Aorta (tissue), 5 donors: ENCODE measurements around the gene ZYX. TPM values are rescaled to one million over a fixed set of nuclear protein-coding genes. Genes with fewer than 3 reads are reported as not detected.
"Not testable (repeated sequence)": the region's sequence is repeated elsewhere in the genome, so short reads cannot be mapped to it uniquely, and the experiment has no call there.

Source experiments
- ATAC-seq: fragments of 200-7000 bp; cut with Tn5 transposase; one replicate; pipeline ENCODE4 v1.9.1; 2022; ENCODE audit warnings: moderate library complexity; ENCODE audit not compliant: low FRiP score
- DNase-seq, 2 donors: peaks; one replicate each; pipeline ENCODE4 v3.0.0-alpha.2; 2020
- H3K27ac ChIP-seq, 2 donors: one replicate each; pipeline ENCODE4 v1.5.1; 2013; ENCODE audit warnings: low read length in 2 of 2, mild to moderate bottlenecking in 2 of 2, moderate library complexity in 2 of 2, control low read depth in 1 of 2, inconsistent platforms in 1 of 2, low read depth in 1 of 2
- H3K27me3 ChIP-seq, 2 donors: one replicate each; pipeline ENCODE4 v1.6.1; 2013; ENCODE audit warnings: control low read depth in 1 of 2, low read length in 1 of 2, mild to moderate bottlenecking in 1 of 2, moderate library complexity in 1 of 2; ENCODE audit not compliant: insufficient read depth in 2 of 2, control insufficient read depth in 1 of 2
- H3K36me3 ChIP-seq, 2 donors: one replicate each; pipeline ENCODE4 v1.6.1; 2013; ENCODE audit warnings: control low read depth in 1 of 2, low read length in 1 of 2, mild to moderate bottlenecking in 1 of 2; ENCODE audit not compliant: insufficient read depth in 2 of 2, control insufficient read depth in 1 of 2
- H3K4me1 ChIP-seq, 2 donors: one replicate each; pipeline ENCODE4 v1.6.1; 2013; ENCODE audit warnings: low read length in 2 of 2, control low read depth in 1 of 2, mild to moderate bottlenecking in 1 of 2, moderate library complexity in 1 of 2; ENCODE audit not compliant: insufficient read depth in 2 of 2, control insufficient read depth in 1 of 2
- H3K4me3 ChIP-seq, 2 donors: one replicate each; pipeline ENCODE4 v1.5.1; 2013; ENCODE audit warnings: low read length in 2 of 2, control low read depth in 1 of 2, mild to moderate bottlenecking in 1 of 2
- H3K9me3 ChIP-seq: one replicate; pipeline ENCODE4 v1.6.1; 2013; ENCODE audit warnings: mild to moderate bottlenecking, low read length; ENCODE audit not compliant: control insufficient read depth
- WGBS, 2 donors: extraction: QIAGEN DNeasy Blood & Tissue Kit; methylation state at CpG; one replicate each; pipeline ENCODE4 v1.1.7; 2013; 5-methylcytosine and 5-hydroxymethylcytosine counted together
- intact Hi-C, 2 donors: fragments of 100-400 bp; cut with DNase I; formaldehyde crosslinking; loops; one replicate each; pipeline versions ENCODE4 v1.14.2 to v1.15.0; 2022
- polyA plus RNA-seq, 2 donors: library from polyadenylated mRNA; stranded (reverse); fragments of 200-250 nt; gene quantifications; one replicate each; pipeline ENCODE4 v1.2.3, GENCODE V29; 2013
- total RNA-seq, 2 donors: library from RNA; stranded (reverse); fragmentation: NEBNext Ultra II Directional; extraction: Animal tissue kit (Norgen Biotek cat#: 25700); gene quantifications; one replicate each; pipeline ENCODE4 v1.2.1, GENCODE V29; 2021
- donor health status: healthy with polysubstance abuse.
- donor health status: Bipolar disorder and iron deficiency.
- donor health status: DM: no; HTN: no; CAD: no.
- donor health status: DM: no; HTN: no; CAD: no.
- donor health status: DM: yes; HTN: yes; CAD: no.

The ZYX gene
- total and polyA plus RNA-seq, 4 donors: 131 to 499 (median 306) TPM

- no peaks in the 10 kb centered on the region for H3K27me3 ChIP-seq
- 93 to 94% methylated on average over 16 of the region's 16 CpGs for WGBS, 2 donors
- no peaks in the 10 kb centered on the region for H3K9me3 ChIP-seq
- intact Hi-C loops: no loop called here
- no peaks in the 10 kb centered on the region for H3K4me1 ChIP-seq
- no peak overlapping the region for H3K27ac ChIP-seq
- no peak overlapping the region for H3K4me3 ChIP-seq
- H3K36me3 ChIP-seq: no peaks in the 10 kb centered on the region
- DNase-seq: no peak
- no peak for ATAC-seq
Measured at GRCh38 chr7:143397710-143398530, 16.8 kb downstream of the ZYX start.

- ATAC-seq: no peak
- WGBS, 2 donors: 97% methylated on average over 14 of the region's 14 CpGs
- Histone ChIP-seq H3K27me3 (no peaks in the 10 kb centered on the region), H3K27ac (no peak overlapping the region), H3K4me1 (no peaks in the 10 kb centered on the region), H3K4me3 (no peak overlapping the region), H3K9me3 (no peaks in the 10 kb centered on the region), H3K36me3 (no peaks in the 10 kb centered on the region)
- DNase-seq: peak in 1 of 2 donors; percentile 73
- intact Hi-C loops: no loop called here
Measured at GRCh38 chr7:143398616-143399015, 17.5 kb downstream of the ZYX start.

- Histone ChIP-seq H3K9me3 (no peaks in the 10 kb centered on the region), H3K27me3 (no peaks in the 10 kb centered on the region), H3K4me3 (no peak overlapping the region), H3K4me1 (no peaks in the 10 kb centered on the region), H3K27ac (no peak overlapping the region), H3K36me3 (no peaks in the 10 kb centered on the region)
- DNase-seq: peak in 1 of 2 donors; percentile 73
- intact Hi-C loops: no loop called here
- no peak for ATAC-seq
- 92 to 96% methylated on average over 8 of the region's 8 CpGs for WGBS, 2 donors
Measured at GRCh38 chr7:143399151-143399550, 18.0 kb downstream of the ZYX start.

- peak in 1 of 2 donors; percentile 70 for DNase-seq
- WGBS, 2 donors: 94 to 96% methylated on average over 20 of the region's 20 CpGs
- H3K4me3 ChIP-seq: no peak overlapping the region
- H3K36me3 ChIP-seq: no peaks in the 10 kb centered on the region
- ATAC-seq: no peak
- no peaks in the 10 kb centered on the region for H3K4me1 ChIP-seq
- H3K9me3 ChIP-seq: no peaks in the 10 kb centered on the region
- H3K27me3 ChIP-seq: no peaks in the 10 kb centered on the region
- intact Hi-C loops: no loop called here
- no peak overlapping the region for H3K27ac ChIP-seq
Measured at GRCh38 chr7:143399642-143400041, 18.5 kb downstream of the ZYX start.

DNA sequence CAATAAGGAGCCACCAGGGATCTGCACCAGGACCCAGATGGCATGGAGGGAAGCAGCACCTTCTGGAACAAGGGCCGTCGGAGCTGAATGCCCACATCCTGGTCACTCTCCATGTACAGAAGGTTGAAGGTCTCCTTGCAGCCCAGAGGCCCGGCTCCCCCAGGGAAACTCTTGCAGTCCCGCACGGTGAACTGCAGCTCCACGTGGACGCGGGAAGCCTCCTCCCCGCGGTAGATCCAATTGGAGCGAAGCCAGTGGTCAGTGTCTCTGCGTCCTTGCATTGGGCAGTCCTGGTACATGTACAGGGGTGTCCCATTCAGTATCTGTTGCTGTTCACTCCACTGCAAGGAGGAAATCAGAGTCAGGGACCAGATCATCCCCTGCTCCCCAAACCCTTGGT lies 20.1 kb downstream of the ZYX start:
- Histone ChIP-seq H3K27me3 (no peaks in the 10 kb centered on the region), H3K4me1 (no peaks in the 10 kb centered on the region), H3K9me3 (no peaks in the 10 kb centered on the region), H3K4me3 (no peak overlapping the region), H3K27ac (no peak overlapping the region), H3K36me3 (no peaks in the 10 kb centered on the region)
- WGBS, 2 donors: 91 to 92% methylated on average over 12 of the region's 12 CpGs
- intact Hi-C loops: no loop called here
- no peak for ATAC-seq
- DNase-seq: peak in 1 of 2 donors; percentile 73

- ATAC-seq, H3K4me1 ChIP-seq, H3K9me3 ChIP-seq, H3K4me3 ChIP-seq, H3K36me3 ChIP-seq, H3K27me3 ChIP-seq, H3K27ac ChIP-seq, DNase-seq, intact Hi-C loops: not testable (repeated sequence)
- WGBS, 2 donors: 73 to 75% methylated on average over 4 of the region's 4 CpGs
Measured at GRCh38 chr7:143402233-143402632, 21.1 kb downstream of the ZYX start.

DNA sequence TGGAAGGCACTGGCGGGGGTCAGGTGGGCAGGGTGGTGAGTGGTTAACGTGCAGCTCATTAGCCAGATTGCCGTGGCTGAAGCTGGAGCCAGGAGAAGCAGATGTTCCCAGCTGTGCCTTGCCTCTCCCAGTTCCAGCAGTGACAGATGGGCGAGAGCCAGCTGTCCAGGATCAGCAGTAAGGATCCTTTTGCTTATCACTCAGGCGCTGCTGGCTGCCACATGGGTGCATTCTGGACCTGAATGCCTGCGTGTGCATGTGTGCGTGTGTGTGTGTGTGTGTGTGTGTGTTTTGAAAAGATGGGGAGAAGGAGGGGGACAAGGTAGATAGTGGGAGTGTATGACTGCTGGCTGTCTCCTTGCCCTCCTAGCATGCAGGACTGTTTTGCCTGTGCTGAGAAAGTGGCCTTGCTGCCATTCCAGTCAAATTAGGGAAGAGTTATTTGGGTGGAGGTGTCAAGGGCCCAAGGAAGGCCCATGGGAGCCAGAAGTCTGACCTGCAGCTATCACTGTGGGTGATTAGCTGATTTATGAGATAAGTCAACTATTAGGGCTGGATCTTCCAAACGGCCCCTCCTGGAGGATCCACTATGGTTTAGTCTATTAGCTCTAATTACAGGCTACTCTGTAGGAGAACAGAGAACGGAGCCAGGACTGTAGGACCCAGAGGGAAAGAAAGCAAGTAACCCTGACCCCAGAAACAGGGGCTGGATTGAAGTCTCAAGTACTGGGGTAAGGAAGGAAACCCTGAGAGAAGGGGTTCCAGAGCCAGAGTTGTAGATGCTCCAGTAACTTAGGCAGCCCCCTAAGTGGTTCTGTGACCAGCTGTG lies 24.2 kb downstream of the ZYX start:
- DNase-seq (peak in 1 of 2 donors; percentile 35), ATAC-seq (no peak)
- Histone ChIP-seq H3K4me3 (no peak overlapping the region), H3K9me3 (no peaks in the 10 kb centered on the region), H3K36me3 (no peaks in the 10 kb centered on the region), H3K27me3 (no peaks in the 10 kb centered on the region), H3K27ac (no peak overlapping the region), H3K4me1 (no peaks in the 10 kb centered on the region)
- WGBS, 2 donors: 64 to 66% methylated on average over 9 of the region's 9 CpGs
- intact Hi-C loops: no loop called here

- ATAC-seq (no peak), DNase-seq (no peak)
- H3K4me1 ChIP-seq: no peaks in the 10 kb centered on the region
- H3K27me3 ChIP-seq: no peaks in the 10 kb centered on the region
- H3K9me3 ChIP-seq: no peaks in the 10 kb centered on the region
- 82 to 84% methylated on average over 3 of the region's 3 CpGs for WGBS, 2 donors
- H3K36me3 ChIP-seq: no peaks in the 10 kb centered on the region
- H3K4me3 ChIP-seq: no peak overlapping the region
- intact Hi-C loops: no loop called here
- no peak overlapping the region for H3K27ac ChIP-seq
Measured at GRCh38 chr7:143406002-143406357, 24.8 kb downstream of the ZYX start.
